ENCODE data around the gene FETUB.
A peak's percentile ranks its signal among the peaks of the same experiment; 100 is the strongest.
"Not testable (repeated sequence)": the region's sequence is repeated elsewhere in the genome, so short reads cannot be mapped to it uniquely, and the experiment has no call there.

The FETUB gene

GRCh38 chr3:186613637-186614265 lies 26.4 kb upstream of the FETUB start:
- no peak for DNase-seq (ENCODE audit: low read depth)

DNA sequence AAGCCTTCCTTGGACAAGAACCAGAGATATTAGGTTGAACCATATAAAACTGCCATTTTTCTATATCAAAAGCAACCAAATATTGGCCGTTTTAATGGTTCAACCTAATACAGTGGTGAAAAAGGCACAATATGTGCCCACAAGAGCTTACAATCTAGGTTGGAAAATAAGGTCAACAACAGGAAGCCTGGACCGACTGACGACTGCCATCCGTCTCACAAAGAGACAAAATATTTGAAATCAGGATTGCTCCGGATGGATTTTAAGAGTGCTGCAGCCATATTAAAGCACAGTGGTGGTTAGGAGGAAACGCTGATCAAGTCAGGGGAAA lies 26.0 kb upstream of the FETUB start:
- DNase-seq (ENCODE audit: low read depth): no peak

- DNase-seq (ENCODE audit: low read depth): no peak
Measured at GRCh38 chr3:186614597-186615483, 25.4 kb upstream of the FETUB start.

DNA sequence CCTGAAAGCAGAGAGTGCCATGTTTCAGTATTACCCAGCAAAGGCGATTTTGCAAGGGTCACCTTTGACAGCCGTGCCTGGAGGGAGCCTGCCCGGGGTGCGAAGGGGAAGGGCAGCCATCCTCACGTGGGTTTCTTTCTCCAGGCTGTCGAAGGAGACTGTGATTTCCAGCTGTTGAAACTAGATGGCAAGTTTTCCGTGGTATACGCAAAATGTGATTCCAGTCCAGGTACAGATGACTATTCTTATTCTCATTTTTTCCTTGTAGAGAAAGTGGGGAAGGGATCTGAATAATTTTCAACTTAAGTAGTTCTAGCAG lies 23.9 kb upstream of the FETUB start:
- DNase-seq (ENCODE audit: low read depth): no peak

- peak; percentile 84 for DNase-seq (ENCODE audit: low read depth)
Measured at GRCh38 chr3:186617036-186617946, 22.9 kb upstream of the FETUB start.

DNA sequence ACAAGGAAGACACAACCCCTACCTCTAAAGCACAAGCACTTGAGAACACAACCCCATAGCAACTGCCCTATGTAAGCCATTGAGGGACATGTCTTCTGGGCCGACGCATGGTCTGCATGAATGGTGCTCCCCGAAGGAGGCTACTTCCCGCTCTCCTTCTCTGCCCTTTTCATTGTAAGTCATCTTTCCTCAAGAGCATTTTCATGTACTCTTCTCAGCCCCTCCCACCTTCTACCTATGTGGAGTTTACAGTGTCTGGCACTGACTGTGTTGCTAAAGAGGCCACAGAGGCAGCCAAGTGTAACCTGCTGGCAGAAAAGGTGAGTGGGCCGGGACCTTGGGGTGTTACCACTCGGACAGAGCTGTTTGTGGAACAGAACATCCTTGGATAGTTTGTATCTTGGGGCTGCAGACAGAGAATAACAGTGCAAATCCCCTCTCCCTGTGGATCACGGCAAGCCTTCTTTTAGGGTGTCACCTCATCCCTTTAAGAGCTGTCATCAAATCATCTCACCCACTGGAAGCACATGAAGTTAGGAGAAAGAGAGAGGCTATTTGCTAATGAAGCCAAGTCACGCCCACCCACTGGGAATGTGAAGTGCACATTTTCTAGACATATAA lies 21.8 kb upstream of the FETUB start:
- DNase-seq (ENCODE audit: low read depth): no peak

- no peak for DNase-seq (ENCODE audit: low read depth)
Measured at GRCh38 chr3:186619787-186620212, 20.4 kb upstream of the FETUB start.

- no peak for DNase-seq (ENCODE audit: low read depth)
Measured at GRCh38 chr3:186620213-186621092, 19.7 kb upstream of the FETUB start.

DNA sequence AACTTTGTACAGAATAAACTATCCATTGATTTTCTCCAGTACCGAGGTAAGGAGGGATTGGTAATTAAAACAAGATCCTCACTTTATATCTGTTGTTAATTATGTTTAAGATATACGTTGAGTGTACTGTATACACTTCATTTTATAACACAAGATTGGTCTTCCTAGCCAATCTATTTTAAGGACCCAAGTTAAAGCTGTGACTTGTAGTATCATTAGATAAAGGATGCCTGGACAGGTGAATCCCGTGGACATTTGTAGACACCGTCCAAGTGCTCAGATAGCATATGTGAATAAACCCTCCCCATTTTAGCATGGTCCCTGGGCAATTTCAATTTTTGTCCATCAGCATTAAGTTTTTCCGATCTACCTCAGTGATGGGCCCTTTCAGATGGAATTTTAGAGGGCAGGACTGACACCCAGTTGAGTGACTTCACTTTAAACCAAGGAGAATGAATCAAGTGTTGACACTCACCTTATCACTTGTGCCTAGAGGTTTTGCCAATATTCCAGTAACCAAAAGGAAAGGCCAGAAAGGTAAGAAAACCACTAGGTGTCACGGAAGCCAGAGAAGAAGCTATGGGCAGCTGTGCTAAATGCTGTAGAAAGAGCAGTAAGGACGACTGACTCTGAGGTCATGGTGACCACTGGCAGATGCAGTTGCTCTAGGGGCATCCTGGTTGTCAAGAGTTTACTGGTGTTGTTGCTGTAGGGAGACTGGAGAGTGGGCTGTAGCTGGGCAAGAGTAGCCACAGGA lies 18.1 kb upstream of the FETUB start:
- DNase-seq (ENCODE audit: low read depth): no peak

DNA sequence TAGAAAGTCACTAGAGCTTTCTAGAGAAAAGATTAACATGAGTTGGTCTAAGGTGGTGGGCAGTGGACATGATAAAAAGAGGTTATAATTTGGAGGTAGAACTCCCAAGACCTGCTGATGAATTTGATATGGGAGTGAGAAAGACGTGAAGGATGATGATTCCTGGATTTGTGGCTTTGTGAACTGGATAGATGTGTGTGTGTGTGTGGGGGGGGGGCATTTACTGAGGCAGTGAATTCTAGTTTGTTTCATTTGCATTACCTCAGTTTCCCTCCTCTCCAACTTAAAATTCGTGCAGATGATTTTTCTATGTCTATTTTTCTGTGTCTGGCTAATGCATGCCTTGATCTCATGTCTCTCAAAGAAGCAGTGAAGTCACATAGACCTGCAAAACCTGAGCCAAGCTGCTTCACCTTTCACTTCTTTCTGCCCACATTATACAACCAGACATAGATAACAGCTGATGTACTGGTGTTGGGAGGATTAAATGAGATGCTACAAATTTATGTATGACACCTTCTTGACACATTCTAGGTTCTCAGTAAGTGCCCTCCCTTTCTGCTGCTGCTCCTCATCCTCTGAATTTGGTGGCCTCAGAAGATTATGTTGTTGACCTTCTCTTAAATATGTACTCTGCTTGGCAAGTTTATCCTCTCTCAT lies 17.4 kb upstream of the FETUB start:
- DNase-seq (ENCODE audit: low read depth): no peak

- no peak for DNase-seq (ENCODE audit: low read depth)
Measured at GRCh38 chr3:186624598-186624997, 15.6 kb upstream of the FETUB start.

- DNase-seq (ENCODE audit: low read depth): no peak
Measured at GRCh38 chr3:186625600-186626042, 14.6 kb upstream of the FETUB start.

- DNase-seq (ENCODE audit: low read depth): no peak
Measured at GRCh38 chr3:186626254-186626847, 13.8 kb upstream of the FETUB start.

GRCh38 chr3:186627852-186628414 lies 12.3 kb upstream of the FETUB start:
- no peak for DNase-seq (ENCODE audit: low read depth)

- no peak for DNase-seq (ENCODE audit: low read depth)
Measured at GRCh38 chr3:186628756-186629155, 11.4 kb upstream of the FETUB start.

DNA sequence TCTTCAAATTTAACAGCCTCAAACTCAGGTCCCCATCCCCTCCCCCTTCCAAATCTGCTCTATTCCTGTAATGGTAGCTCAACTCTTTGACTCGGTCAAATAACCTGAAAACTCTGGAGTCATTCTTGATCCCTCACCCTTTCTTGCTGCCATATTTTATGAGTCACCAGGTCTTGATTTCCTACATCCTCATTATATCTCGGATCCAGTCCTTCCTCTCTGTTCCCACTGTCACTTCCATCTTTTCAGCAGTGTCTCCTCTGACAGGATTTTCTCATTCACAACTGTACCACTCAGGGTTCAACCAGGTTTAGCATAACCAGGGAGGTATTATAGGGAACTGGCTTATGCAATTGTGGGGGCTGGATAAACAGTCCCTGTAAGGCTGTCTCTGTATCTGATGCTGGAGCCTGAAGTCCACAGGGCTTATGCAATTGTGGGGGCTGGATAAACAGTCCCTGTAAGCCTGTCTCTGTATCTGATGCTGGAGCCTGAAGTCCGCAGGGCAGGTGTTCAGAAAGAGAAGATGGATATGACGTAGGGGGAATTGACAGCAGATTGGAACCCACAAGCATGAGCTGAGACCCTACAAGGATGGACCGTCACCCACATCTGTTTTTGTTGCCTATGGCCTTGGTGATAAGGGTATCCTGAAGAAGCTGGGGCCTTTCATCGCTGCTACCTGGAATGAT lies 9.1 kb upstream of the FETUB start:
- no peak for DNase-seq (ENCODE audit: low read depth)

DNA sequence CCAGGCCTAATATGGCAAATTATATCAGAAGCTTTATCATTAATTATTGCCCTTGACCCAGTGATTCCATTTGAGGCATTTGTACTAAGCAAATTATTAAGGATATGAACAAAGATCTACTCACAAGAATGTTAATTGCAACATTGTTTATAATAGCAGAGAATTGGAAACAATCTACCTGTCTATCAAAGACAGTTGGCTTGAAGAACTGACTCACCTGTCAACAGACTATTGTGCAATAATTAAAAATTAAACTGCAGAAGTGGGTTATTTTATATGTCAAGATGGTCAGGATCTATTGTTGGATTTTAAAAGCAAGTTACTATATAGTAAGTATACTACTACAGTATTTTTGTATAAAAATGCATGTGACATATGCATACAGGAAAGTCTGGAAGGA lies 6.7 kb upstream of the FETUB start:
- DNase-seq (ENCODE audit: low read depth): no peak

DNA sequence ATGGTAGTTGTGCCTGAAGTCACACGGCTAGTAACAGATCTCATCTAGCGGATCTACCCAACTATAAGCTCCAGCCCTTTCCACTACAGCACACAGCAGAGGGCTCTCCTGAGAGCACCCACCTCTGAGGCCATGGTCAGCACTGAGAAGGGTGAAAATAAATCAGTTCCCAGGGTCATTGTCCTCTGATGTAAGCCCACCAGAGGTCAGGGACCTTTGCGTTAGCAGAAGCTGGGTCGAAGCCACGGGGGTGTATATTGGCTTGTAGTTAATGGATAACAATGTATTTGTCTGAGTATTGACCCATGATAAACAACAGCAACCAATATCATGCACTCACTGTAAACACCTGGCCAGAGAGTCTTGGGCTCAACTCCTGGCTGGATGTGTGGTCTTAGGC lies 6.0 kb upstream of the FETUB start:
- not testable (repeated sequence) for DNase-seq (ENCODE audit: low read depth)

DNA sequence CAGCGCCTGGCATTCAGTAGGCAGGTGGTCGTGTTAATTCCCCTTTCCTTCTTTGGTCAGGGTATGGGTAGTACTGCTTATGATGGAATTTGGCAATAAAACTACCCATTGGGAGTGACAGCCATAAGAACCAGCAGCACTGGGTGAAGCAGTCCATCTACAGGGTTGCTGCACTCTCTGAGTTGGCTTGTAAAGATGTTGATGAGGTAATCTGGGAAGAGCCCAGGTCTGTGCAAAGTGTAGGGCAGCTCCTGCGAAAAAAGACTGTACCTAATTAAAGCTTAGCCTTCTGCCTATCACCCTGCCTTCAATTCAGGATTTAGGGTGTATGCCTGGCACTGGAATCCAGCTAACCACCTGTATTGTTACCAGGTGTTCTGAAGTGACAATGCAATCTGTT lies 4.7 kb upstream of the FETUB start:
- no peak for DNase-seq (ENCODE audit: low read depth)

All from GM04503 (cell line).